ENCODE measurements around the gene CKMT2. TPM values are rescaled to one million over a fixed set of nuclear protein-coding genes. Genes with fewer than 3 reads are reported as not detected.

The CKMT2 gene
- polyA plus RNA-seq, 1 experiment = 0.17 TPM

DNA sequence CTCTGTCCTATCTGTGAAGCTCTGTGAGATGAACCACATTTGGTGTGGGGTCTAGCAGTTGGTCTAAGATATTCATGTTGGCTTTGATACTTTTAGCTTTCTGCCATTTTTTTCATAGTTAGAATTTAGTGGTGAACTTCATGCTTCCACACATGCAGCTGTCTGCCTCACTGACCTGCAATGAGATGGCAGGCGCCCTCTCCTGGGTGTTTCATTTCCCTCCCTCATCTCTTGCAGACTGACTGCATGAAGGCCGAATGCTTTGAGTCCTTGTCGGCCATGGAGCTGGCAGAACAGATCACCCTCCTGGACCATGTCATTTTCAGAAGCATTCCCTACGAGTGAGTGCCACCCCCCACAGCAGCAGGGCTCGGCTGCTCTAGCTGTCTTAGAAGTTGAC, 26.1 kb upstream of the CKMT2 start:
- DNase-seq (ENCODE audit: low read depth) = no peak
- Histone ChIP-seq H3K4me3 (ENCODE audit: low read depth, low read length) (no peak overlapping the region), H3K27me3 (ENCODE audit: control insufficient read depth, insufficient read depth, low read length) (no peaks in the 10 kb centered on the region), H3K36me3 (ENCODE audit: control insufficient read depth, insufficient read depth, low read length) (no peaks in the 10 kb centered on the region)
- ChIA-PET CTCF (interaction anchor here (5.9 kb wide), 1 partner anchor 13 kb away, joined by 38 read pairs; no protein-coding TSS in a partner anchor), POLR2A (no interaction called here)
- no peak; the same call in 1 of the 2 replicates for TF ChIP-seq CTCF (IDR thresholded peaks at IDR 0.05; ENCODE audit: insufficient read depth, low read depth, low read length)

GRCh38 chr5:81208904-81209303, 24.2 kb upstream of the CKMT2 start:
- no peak overlapping the region for H3K4me3 ChIP-seq (ENCODE audit: low read depth, low read length)
- H3K36me3 ChIP-seq (ENCODE audit: control insufficient read depth, insufficient read depth, low read length) = no peaks in the 10 kb centered on the region
- TF ChIP-seq CTCF (IDR thresholded peaks at IDR 0.05; ENCODE audit: insufficient read depth, low read depth, low read length) = no peak
- H3K27me3 ChIP-seq (ENCODE audit: control insufficient read depth, insufficient read depth, low read length) = no peaks in the 10 kb centered on the region
- ChIA-PET POLR2A (no interaction called here), CTCF (interaction anchor here (1.0 kb wide), 1 partner anchor 20 kb away, joined by 3 read pairs; no protein-coding TSS in a partner anchor)
- no peak for DNase-seq (ENCODE audit: low read depth)

- Histone ChIP-seq H3K36me3 (ENCODE audit: control insufficient read depth, insufficient read depth, low read length) (no peaks in the 10 kb centered on the region), H3K4me3 (ENCODE audit: low read depth, low read length) (no peak overlapping the region), H3K27me3 (ENCODE audit: control insufficient read depth, insufficient read depth, low read length) (no peaks in the 10 kb centered on the region)
- no peak for DNase-seq (ENCODE audit: low read depth)
- ChIA-PET CTCF (interaction anchor here (0.6 to 1.0 kb wide), 2 partner anchors 20 to 857 kb away, joined by 3 read pairs; no protein-coding TSS in a partner anchor), POLR2A (no interaction called here)
- TF ChIP-seq CTCF (IDR thresholded peaks at IDR 0.05; ENCODE audit: insufficient read depth, low read depth, low read length) = no peak
Observed at GRCh38 chr5:81209386-81209785, 23.7 kb upstream of the CKMT2 start.

DNA sequence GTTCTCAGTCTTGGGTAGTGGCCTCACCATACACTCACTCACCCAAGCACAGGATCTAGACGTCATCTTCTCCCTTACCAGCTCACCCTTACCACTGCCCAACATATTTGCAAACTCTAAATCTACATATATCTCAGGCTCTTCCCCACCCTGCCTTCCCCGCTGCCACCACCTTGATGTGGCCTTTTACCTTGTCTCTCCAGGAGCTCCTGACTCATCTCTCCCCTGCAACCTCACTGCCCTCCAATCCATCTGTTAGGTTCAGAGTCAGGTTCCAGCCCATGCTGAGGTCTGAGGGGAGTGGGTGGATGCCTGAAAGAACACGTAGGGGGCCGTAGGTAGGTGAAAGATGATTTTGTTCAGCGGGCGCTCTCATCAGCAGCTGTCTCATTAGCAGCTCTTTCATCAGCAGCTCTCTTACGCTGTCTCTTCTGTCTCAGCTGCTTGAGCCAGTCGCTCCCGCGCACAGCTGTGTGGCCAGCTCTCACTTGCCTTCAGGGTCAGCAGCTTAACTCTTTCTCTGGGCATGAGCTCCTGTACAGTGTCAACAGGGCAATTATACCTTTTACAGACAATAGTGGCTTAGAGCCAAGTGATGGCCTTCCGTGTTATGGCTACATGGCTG, 23.1 kb upstream of the CKMT2 start:
- ChIA-PET POLR2A (no interaction called here), CTCF (interaction anchor here (0.6 kb wide), 1 partner anchor 857 kb away, joined by 3 read pairs; no protein-coding TSS in a partner anchor)
- DNase-seq (ENCODE audit: low read depth) = no peak
- Histone ChIP-seq H3K27me3 (ENCODE audit: control insufficient read depth, insufficient read depth, low read length) (no peaks in the 10 kb centered on the region), H3K4me3 (ENCODE audit: low read depth, low read length) (no peak overlapping the region), H3K36me3 (ENCODE audit: control insufficient read depth, insufficient read depth, low read length) (no peaks in the 10 kb centered on the region)
- TF ChIP-seq CTCF (IDR thresholded peaks at IDR 0.05; ENCODE audit: insufficient read depth, low read depth, low read length) = no peak

DNA sequence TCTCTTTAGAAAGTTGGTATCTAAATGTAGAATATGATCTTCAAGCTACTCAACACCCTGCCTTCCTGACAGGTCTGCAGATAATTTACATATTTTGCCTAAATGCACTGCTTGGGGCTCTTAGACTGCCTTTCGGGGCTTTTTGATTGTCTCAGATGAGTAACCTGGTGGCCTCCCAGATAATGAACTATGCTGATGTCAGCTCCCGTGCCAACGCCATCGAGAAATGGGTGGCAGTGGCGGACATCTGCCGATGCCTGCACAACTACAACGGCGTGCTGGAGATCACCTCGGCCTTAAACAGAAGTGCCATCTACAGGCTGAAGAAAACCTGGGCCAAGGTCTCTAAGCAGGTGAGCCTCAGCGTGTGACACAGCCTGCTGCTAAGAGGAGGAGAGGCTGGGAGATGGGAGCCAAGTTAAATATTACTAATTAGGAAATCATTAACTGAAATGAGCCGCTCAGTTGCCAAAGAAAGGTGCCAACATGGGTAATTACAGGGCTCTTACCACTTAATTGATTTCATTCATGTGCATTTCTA, 20.8 kb upstream of the CKMT2 start:
- POLR2A ChIA-PET = no interaction called here
- Histone ChIP-seq H3K4me3 (ENCODE audit: low read depth, low read length) (no peak overlapping the region), H3K36me3 (ENCODE audit: control insufficient read depth, insufficient read depth, low read length) (no peaks in the 10 kb centered on the region), H3K27me3 (ENCODE audit: control insufficient read depth, insufficient read depth, low read length) (no peaks in the 10 kb centered on the region)
- no peak for DNase-seq (ENCODE audit: low read depth)
- CTCF ChIA-PET = interaction anchor here (1.4 kb wide), 1 partner anchor 17 kb away, joined by 5 read pairs; no protein-coding TSS in a partner anchor
- TF ChIP-seq CTCF (IDR thresholded peaks at IDR 0.05; ENCODE audit: insufficient read depth, low read depth, low read length) = no peak
